ENCODE results near the gene STK26.

The STK26 gene

DNA sequence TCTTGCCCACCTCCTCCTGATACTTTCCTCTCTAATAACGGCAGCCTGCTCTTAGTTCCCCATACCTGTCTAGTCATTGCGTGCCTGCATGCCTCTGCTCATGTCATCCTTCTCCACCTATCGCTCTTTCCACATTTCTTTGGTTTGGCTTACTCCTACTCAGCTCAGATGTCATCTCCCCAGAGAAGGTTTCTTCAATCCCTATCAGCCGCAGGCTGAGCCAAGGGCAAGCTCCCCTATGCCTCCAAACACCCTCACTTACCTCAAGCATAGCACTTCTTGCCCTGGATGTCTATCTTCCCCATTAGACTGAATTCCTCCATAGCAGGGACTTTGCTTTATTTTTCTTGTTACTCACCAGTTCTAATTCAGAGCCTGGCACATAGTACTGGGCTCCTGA lies 78.1 kb downstream of the STK26 start:
- FAIRE-seq, result no peak

DNA sequence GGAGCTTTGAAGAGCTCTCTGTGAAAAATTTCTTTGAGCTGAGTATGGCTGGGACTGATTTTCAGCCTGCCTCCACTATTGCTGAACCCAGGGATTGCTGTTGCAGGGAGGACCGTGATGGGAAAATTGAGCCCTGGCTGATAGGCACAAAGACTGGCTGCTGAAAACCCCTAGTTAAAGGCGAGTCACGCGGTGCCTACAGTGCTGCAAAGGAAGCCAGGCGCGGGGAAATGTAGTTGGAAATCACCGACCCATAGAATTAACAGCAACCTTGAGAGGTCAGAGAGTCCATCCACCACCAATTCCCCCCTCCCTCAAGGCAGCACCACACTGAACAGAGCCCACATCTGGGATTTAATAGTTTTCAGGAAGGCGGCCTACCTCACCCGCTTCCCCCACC lies 78.7 kb downstream of the STK26 start:
- no peak for FAIRE-seq

DNA sequence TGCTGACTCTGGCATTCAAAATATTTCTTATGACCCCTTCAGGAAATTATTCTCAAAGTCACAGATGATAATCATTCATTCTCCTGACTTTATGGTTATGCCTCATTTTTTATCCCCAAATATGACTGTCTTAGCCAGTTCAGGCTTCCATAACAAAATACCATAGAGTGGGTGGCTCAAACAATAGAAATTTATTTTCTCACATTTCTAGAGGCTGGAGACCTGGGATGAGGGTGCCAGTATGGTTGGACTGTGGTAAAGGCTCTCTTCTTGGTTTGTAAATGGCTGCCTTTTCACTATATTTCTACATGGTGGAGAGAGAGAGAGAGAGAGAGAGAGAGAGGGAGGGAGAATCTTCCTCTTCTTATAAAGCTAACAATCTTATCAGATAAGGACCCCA lies 84.2 kb downstream of the STK26 start:
- no peak for FAIRE-seq

DNA sequence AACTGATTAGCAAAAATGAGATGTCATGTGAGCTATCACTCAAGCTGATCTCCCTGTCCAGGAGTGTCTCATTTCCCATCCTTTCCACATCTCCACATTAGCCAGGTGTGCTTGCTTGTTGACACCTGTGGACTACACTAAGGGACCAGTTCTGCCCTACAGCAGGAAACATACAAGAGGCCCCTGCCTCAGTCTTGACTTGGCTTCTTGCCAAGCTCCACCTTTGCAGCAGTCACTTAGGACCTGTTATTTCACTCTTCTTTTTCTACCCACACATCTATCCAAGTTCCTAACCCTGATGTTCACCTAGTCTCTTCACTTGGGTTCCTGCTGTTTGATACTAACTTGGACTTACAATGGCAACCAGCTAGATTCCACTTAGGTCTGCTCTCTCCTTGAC lies 91.5 kb downstream of the STK26 start:
- FAIRE-seq, result no peak

DNA sequence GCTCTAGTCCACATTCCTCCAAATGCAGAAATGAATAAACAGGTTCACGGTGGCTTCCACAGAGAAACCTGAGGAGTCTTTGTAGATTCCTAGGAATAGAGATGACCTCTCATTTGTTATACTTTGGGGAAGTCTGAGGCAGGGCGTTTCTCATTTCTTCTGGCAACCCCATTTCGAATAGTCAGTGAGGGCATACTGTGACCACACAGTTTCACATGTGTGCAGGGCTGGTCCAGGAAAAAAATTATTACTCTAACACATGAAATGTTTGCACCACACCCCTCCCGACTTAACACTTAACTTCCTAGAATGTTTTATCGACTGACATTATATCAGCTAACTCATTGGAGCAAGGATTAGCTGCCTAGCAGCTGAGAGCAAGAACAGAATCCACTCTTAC lies 92.7 kb downstream of the STK26 start:
- FAIRE-seq, result no peak

DNA sequence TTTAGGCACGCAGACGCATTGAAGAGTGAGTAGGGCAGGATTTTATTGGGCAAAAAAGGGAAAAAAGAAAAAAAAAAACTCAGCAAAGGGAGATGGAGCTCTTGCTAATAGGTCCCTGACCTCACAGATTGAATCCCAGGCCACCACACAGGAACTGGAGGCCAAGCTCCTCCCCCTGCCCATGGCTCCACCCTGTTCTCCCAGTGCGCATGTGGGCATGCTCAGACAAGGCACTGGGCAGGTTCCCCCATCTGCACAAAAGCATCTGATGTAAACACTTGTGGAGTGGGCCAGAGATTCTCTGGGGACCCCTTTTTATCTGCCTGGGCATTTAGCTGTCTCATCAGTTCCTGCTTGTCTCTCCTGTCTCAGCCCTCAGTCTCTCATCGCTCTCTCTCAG lies 95.3 kb downstream of the STK26 start:
- no peak for FAIRE-seq

DNA sequence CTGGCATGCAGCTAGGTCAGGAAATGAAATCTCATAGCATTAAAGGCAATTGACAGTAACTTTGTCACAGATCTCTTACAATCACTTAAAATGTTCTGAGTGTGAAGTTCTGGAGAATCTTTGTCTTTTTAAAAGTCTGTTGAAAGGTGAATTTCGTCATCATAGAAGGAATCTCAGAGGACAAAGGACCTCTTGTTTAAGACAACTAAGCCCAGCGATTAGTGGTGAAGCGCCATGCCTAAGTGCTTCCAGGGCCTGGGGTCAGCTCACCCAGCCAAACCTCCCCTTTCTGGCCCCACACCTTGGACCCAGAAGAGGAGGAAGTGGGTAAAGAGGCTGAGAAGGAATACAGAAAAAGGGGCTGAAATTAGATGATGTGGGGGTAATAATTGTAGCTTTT lies 96.2 kb downstream of the STK26 start:
- no peak for FAIRE-seq

DNA sequence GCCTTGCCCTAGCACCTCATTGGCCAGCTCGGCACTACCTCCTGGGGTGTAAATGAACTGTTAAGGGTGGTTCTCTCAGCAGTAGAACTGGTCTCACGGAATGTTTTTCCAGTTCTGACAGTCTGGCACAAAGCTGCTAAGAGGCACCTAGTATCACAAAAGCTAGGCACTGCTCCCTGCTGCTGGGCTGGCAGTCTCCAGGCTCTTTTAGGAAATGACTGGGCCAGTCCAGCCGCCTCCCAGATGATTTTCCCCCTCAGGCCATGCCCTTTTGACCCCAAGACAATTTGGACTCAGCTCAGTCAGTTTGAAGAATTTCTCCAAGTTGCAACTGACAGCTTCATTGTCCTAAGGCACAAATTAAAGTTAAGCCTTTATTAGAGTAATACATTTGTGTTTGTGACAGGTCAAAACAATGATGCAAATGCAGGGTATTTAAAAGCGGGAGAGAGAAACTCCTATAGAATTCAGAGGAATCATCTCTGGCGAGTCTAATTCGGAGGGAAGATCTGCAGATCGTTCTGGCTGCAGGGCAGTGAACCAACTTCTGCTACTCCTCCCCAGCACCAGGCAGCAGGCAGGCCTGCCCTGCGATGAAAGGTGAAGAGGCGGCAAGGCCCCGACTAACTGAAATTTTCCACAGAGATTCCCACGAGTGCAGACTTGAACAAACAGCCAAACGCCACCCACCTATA lies 96.9 kb downstream of the STK26 start:
- FAIRE-seq, result no peak

DNA sequence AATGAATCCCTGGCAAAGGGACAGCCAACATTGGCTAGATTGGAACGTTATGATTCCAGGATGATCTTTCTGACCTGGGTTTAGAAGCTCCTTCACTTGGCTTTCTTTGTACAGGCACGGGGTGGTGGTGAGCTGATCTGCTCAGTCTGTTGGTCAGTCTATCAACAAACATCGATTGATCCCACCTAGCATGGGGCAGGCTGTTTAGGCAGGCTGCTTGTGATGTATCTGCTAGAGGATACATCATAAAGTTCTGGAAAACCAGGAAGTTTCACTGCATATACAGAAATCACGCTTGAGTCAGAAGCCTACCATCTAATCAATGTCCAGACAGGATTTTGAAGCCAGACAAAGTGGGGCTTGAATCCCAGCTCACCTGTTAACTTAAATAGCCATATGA lies 97.8 kb downstream of the STK26 start:
- no peak for FAIRE-seq

Measured in A204.1 (cell line).